PC-3 (cell line): Measurements from ENCODE around the gene PIEZO1. TPM values are rescaled to one million over a fixed set of nuclear protein-coding genes. Genes with fewer than 3 reads are reported as not detected.

Source experiments
- ATAC-seq: fragments of 200-7000 bp; cut with Tn5 transposase; 2 replicates; pipeline ENCODE4 v1.9.1; 2020; ENCODE audit warnings: mild to moderate bottlenecking, moderate library complexity
- BruUV-seq: library from RNA; stranded (reverse); fragments of 400-500 nt; replicated peaks from 2 replicates; lab custom pipeline; 2021; lab: Mats Ljungman, UMichigan
- CTCF ChIA-PET: fragments of 300-600 bp; sonication (Branson Sonifier 250); formaldehyde crosslinking; loops from one replicate; lab custom pipeline; 2022; ENCODE audit warnings: antibody characterized with exemption; lab: Charles Lee
- POLR2A ChIA-PET: fragments of 300-600 bp; sonication (Branson Sonifier 250); formaldehyde crosslinking; loops from one replicate; lab custom pipeline; 2022; ENCODE audit warnings: antibody characterized with exemption; ENCODE audit not compliant: unreplicated experiment; lab: Charles Lee
- DNase-seq: peaks from one replicate; pipeline ENCODE4 v3.0.0-alpha.2; 2015
- H2AFZ ChIP-seq: fragments of 300-600 bp; sonication (generic); 2 replicates; pipeline ENCODE4 v1.6.0; 2016; ENCODE audit warnings: antibody characterized with exemption, low read length
- H3F3A ChIP-seq: fragments of 300-600 bp; sonication (generic); one replicate; pipeline ENCODE4 v1.6.0; 2017; ENCODE audit warnings: antibody characterized with exemption, low read length, control low read depth, mild to moderate bottlenecking; ENCODE audit not compliant: unreplicated experiment
- H3K27ac ChIP-seq: fragments of 300-600 bp; sonication (generic); 2 replicates; pipeline ENCODE4 v1.5.1; 2016; ENCODE audit warnings: mild to moderate bottlenecking, low read length
- H3K27me3 ChIP-seq: fragments of 300-600 bp; sonication (generic); 2 replicates; pipeline ENCODE4 v1.6.1; 2016; ENCODE audit warnings: low read length, mixed read lengths
- H3K36me3 ChIP-seq: fragments of 300-600 bp; sonication (generic); 2 replicates; pipeline ENCODE4 v1.6.1; 2016; ENCODE audit warnings: low read depth, mixed run types, low read length, mixed read lengths
- H3K4me1 ChIP-seq: fragments of 300-600 bp; sonication (generic); 2 replicates; pipeline ENCODE4 v1.5.1; 2016; ENCODE audit warnings: low read length; ENCODE audit not compliant: insufficient read depth
- H3K4me2 ChIP-seq: fragments of 300-600 bp; sonication (generic); 2 replicates; pipeline ENCODE4 v1.6.0; 2016; ENCODE audit warnings: low read length
- H3K4me3 ChIP-seq: fragments of 300-600 bp; sonication (generic); 2 replicates; pipeline ENCODE4 v1.5.1; 2016; ENCODE audit warnings: mild to moderate bottlenecking, low read length, mixed read lengths
- H3K79me2 ChIP-seq: fragments of 300-600 bp; sonication (generic); 2 replicates; pipeline ENCODE4 v1.6.1; 2017; ENCODE audit warnings: low read length, mixed read lengths
- H3K9ac ChIP-seq: fragments of 300-600 bp; sonication (generic); 2 replicates; pipeline ENCODE4 v1.6.0; 2016; ENCODE audit warnings: mild to moderate bottlenecking, low read length
- H3K9me2 ChIP-seq: fragments of 300-600 bp; sonication (generic); replicated peaks from 2 replicates; pipeline ENCODE4 v1.6.1; 2016; ENCODE audit warnings: mixed run types, low read length, mixed read lengths
- H3K9me3 ChIP-seq: fragments of 300-600 bp; sonication (generic); 2 replicates; pipeline ENCODE4 v1.6.1; 2016; ENCODE audit warnings: low read length, mixed read lengths
- H4K20me1 ChIP-seq: fragments of 300-600 bp; sonication (generic); 2 replicates; pipeline ENCODE4 v1.6.1; 2016; ENCODE audit warnings: low read length, mixed read lengths
- CTCF ChIP-seq: fragments of 300-600 bp; sonication (generic); conservative IDR thresholded peaks from 2 replicates; pipeline ENCODE4 v1.5.1; 2017; ENCODE audit warnings: antibody characterized with exemption, low read depth, mild to moderate bottlenecking, low read length
- EZH2 ChIP-seq: fragments of 300-600 bp; sonication (generic); IDR thresholded peaks from one replicate; pipeline ENCODE4 v1.6.1; 2017; ENCODE audit warnings: antibody characterized with exemption, mild to moderate bottlenecking, low read length; ENCODE audit not compliant: unreplicated experiment
- EZH2phosphoT487 ChIP-seq: fragments of 300-600 bp; sonication (generic); IDR thresholded peaks from 2 replicates; pipeline ENCODE4 v1.6.1; 2018; ENCODE audit warnings: mild to moderate bottlenecking, antibody characterized with exemption, low read length, borderline replicate concordance
- intact Hi-C: fragments of 100-400 bp; cut with micrococcal nuclease; formaldehyde crosslinking; loops from 2 replicates; pipeline ENCODE4 v1.9.0; 2023
- total RNA-seq: library from RNA; depleted of rRNA; stranded (reverse); fragments of >200 nt; gene quantifications from 2 replicates; pipeline ENCODE4 v1.2.3, GENCODE V29; 2014

Gene PIEZO1
- total RNA-seq, 1 experiment from 2014 or later: 180 TPM

DNA sequence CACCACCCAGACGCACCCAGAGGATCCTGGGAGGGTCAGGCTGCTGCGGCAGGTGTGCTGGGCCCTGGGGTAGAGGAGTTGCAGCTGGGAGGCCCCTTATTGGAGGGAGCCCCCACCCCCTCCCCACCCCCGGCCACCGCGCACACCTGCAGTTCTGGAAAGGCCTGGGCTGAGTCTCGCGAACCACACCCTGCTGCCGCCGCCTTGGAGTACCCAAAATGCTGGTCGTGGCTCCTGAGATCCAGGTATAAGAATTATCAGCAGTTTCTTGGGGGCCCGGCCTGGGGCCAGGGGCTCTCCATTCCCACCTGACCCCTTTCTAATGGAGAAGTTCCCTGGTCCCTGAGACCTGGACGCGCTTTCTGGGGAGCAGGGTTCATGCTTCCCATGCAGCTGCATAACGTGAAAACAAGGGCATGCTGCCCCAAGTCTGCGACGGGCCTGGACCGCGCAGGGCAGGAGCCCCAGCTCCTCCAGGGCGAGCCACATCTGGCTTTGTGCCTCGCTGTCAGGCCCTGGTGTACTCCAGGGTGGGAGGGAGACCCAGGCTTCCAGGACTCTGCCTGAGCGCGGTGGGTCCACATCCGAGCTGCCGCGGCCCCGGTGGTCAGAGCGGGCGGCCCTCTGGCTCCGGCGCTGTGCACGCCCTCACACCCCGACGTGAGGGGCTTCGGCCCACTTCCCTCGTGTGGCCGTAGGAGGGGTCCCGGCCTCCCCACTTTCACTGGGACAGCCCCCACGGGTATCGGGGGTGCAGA, 91.4 kb downstream of the PIEZO1 start:
- no peak overlapping the region for H3K4me3 ChIP-seq
- intact Hi-C loops: no loop called here
- TF ChIP-seq EZH2 (no peak), CTCF (no peak), EZH2phosphoT487 (no peak)
- no peak overlapping the region for H3K4me2 ChIP-seq
- H3K9ac ChIP-seq: no peak overlapping the region
- POLR2A ChIA-PET: no interaction called here
- DNase-seq (no peak), ATAC-seq (no peak)
- H3K4me1 ChIP-seq: no peaks in the 10 kb centered on the region
- H2AFZ ChIP-seq: no peak overlapping the region
- no TSS peak for BruUV-seq
- H3K36me3 ChIP-seq: no peaks in the 10 kb centered on the region
- no peak overlapping the region for H3K27ac ChIP-seq
- H3K9me3 ChIP-seq: no peaks in the 10 kb centered on the region
- no peaks in the 10 kb centered on the region for H3F3A ChIP-seq
- CTCF ChIA-PET: no interaction called here
- no peaks in the 10 kb centered on the region for H3K79me2 ChIP-seq
- no peaks in the 10 kb centered on the region for H3K9me2 ChIP-seq
- H3K27me3 ChIP-seq: no peaks in the 10 kb centered on the region
- H4K20me1 ChIP-seq: no peaks in the 10 kb centered on the region

DNA sequence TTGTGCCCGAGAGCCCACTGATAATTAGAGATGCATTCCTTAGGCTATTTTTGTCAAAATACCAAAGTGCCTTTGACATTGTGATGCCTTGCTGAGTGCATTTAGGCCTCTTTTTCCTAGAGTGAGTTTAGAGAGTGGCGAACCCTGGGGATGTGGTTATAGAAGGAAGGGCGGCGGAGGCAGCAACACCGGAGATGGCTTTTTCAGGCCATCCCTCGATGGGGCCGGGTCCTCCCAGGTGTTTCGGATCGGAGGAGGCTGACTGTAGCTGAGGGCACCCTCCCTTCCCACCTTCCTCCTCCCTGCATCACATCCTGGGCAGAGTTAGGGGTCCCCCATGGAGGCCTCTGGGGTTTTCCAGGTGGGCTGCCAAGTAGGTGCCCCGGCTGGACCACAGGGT, 92.2 kb downstream of the PIEZO1 start:
- Histone ChIP-seq H3K9ac (no peak overlapping the region), H3F3A (no peaks in the 10 kb centered on the region), H3K4me2 (no peak overlapping the region), H3K27ac (no peak overlapping the region), H3K27me3 (no peaks in the 10 kb centered on the region), H3K4me1 (no peaks in the 10 kb centered on the region), H4K20me1 (no peaks in the 10 kb centered on the region), H3K36me3 (no peaks in the 10 kb centered on the region), H3K79me2 (no peaks in the 10 kb centered on the region), H3K9me2 (no peaks in the 10 kb centered on the region), H3K9me3 (no peaks in the 10 kb centered on the region), H3K4me3 (no peak overlapping the region), H2AFZ (no peak overlapping the region)
- intact Hi-C loops: no loop called here
- POLR2A ChIA-PET: no interaction called here
- no peak for DNase-seq
- CTCF ChIA-PET: no interaction called here
- TF ChIP-seq EZH2phosphoT487 (no peak), EZH2 (no peak), CTCF (no peak)
- BruUV-seq: no TSS peak
- ATAC-seq: no peak

DNA sequence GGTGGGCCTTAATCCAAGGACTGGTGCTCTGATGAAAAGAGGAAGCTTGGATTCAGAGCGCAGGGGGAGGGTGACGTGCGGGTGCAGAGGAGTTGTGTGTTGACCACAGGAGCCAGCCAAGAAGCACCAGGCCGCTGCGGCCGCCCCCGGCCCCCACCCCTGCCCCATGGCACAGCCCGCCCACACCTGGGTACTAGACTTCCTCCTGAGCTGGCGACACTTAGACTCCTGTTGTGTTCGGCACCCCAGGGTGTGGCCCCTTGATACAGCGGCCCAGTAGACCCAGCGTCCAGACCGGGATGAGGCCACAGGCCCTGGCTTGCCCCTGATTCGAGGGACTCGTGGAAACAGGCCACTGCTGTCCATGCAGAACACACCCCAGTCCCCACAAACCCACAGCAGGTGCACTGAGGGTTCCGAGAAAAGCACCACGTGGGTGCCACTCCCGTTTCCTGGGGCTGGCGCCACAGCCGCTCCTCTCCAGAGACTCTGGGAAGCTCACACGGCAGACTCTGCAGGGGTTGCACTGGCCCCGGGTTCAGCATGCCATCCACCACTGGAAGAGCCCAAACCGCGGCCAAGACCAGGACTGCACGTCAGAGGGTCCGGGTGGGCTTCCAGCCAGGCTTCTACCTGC, 93.0 kb downstream of the PIEZO1 start:
- BruUV-seq: no TSS peak

More for the DNA sequence above, 93.0 kb downstream of the PIEZO1 start:
- Histone ChIP-seq H3F3A (no peaks in the 10 kb centered on the region), H3K4me1 (no peaks in the 10 kb centered on the region), H2AFZ (no peak overlapping the region), H3K9me2 (no peaks in the 10 kb centered on the region), H3K9ac (no peak overlapping the region), H3K9me3 (no peaks in the 10 kb centered on the region), H3K4me2 (no peak overlapping the region), H3K4me3 (no peak overlapping the region), H3K27ac (no peak overlapping the region), H3K36me3 (no peaks in the 10 kb centered on the region), H4K20me1 (no peaks in the 10 kb centered on the region), H3K27me3 (no peaks in the 10 kb centered on the region), H3K79me2 (no peaks in the 10 kb centered on the region)
- POLR2A ChIA-PET: no interaction called here
- CTCF ChIA-PET: no interaction called here
- no peak for DNase-seq
- no peak for TF ChIP-seq EZH2
- no peak for TF ChIP-seq CTCF
- no peak for TF ChIP-seq EZH2phosphoT487
- ATAC-seq: no peak
- intact Hi-C loops: no loop called here
